Measurements from ENCODE around the gene PLXDC1. TPM values are rescaled to one million over a fixed set of nuclear protein-coding genes. Genes with fewer than 3 reads are reported as not detected.

Gene PLXDC1
- total and polyA plus RNA-seq, 2 of the 13 experiments (the other 11 are each of a cell fraction or from before 2014, with no cell fraction given), result not detected

- TF ChIP-seq HNF1A (IDR thresholded peaks at IDR 0.05; ENCODE audit: low read depth), result peak; percentile 25; the same call in 1 of the 2 replicates
- peak; percentile 51 for TF ChIP-seq HNF1A (CRISPR knock-in tag; IDR thresholded peaks at IDR 0.05; ENCODE audit: borderline replicate concordance)
- TF ChIP-seq ZNF513 (CRISPR knock-in tag; conservative IDR thresholded peaks at IDR 0.05), result peak; percentile 65; the same call in 1 of the 2 replicates
- peak; percentile 93; the same call in 1 of the 2 replicates for TF ChIP-seq RAD51 (IDR thresholded peaks at IDR 0.05; ENCODE audit: borderline replicate concordance)
- TF ChIP-seq IKZF1 (IDR thresholded peaks at IDR 0.05), result no peak
- no peak for TF ChIP-seq MATR3 (CRISPR knock-in tag; IDR thresholded peaks at IDR 0.05)
- peak; percentile 91 for TF ChIP-seq ZNF350 (CRISPR knock-in tag; IDR thresholded peaks at IDR 0.05; ENCODE audit: borderline replicate concordance, low read depth)
- no peak for TF ChIP-seq ADNP (CRISPR knock-in tag; IDR thresholded peaks at IDR 0.05)
- peak; percentile 74; the same call in 1 of the 2 replicates for TF ChIP-seq GLI4 (CRISPR knock-in tag; IDR thresholded peaks at IDR 0.05; ENCODE audit: borderline replicate concordance)
- TF ChIP-seq, protein P1, sequence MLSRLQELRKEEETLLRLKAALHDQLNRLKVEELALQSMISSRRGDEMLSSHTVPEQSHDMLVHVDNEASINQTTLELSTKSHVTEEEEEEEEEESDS (CRISPR knock-in tag; IDR thresholded peaks at IDR 0.05; ENCODE audit: borderline replicate concordance), result no peak
- TF ChIP-seq NCOA5 (CRISPR knock-in tag; IDR thresholded peaks at IDR 0.05), result no peak
- TF ChIP-seq SIN3A (IDR thresholded peaks at IDR 0.05; ENCODE audit: borderline replicate concordance, low read depth, low read length), result peak; percentile 68; the same call in 1 of the 2 replicates
- 0 out of 2 replicates have a peak, but pooled peaks have one; percentile 10 for TF ChIP-seq ZMYM3 (CRISPR knock-in tag; IDR thresholded peaks at IDR 0.05)
- no peak for TF ChIP-seq SNRNP70 (IDR thresholded peaks at IDR 0.05; ENCODE audit: low read depth, low read length)
- TF ChIP-seq ONECUT2 (CRISPR knock-in tag; IDR thresholded peaks at IDR 0.05), result no peak
- no peak for TF ChIP-seq NFIB (CRISPR knock-in tag; IDR thresholded peaks at IDR 0.05; ENCODE audit: borderline replicate concordance)
- TF ChIP-seq MED8 (CRISPR knock-in tag; IDR thresholded peaks at IDR 0.05; ENCODE audit: insufficient replicate concordance), result peak; percentile 21
- TF ChIP-seq DR1 (CRISPR knock-in tag; IDR thresholded peaks at IDR 0.05), result peak; percentile 95
- peak; percentile 94 for TF ChIP-seq ZNF891 (CRISPR knock-in tag; IDR thresholded peaks at IDR 0.05)
- no peak for TF ChIP-seq ZNF3 (CRISPR knock-in tag; IDR thresholded peaks at IDR 0.05)
- TF ChIP-seq, protein P2, sequence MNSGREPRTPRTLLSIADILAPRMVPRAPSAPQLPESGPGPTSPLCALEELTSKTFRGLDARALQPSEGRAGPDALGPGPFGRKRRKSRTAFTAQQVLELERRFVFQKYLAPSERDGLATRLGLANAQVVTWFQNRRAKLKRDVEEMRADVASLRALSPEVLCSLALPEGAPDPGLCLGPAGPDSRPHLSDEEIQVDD (CRISPR knock-in tag; IDR thresholded peaks at IDR 0.05; ENCODE audit: borderline replicate concordance), result peak; percentile 83; the same call in 1 of the 2 replicates
- TF ChIP-seq ZNF274 (CRISPR knock-in tag; IDR thresholded peaks at IDR 0.05), result peak; percentile 85; the same call in 1 of the 2 replicates
- peak; percentile 68; the same call in 1 of the 2 replicates for TF ChIP-seq ZNF225 (CRISPR knock-in tag; IDR thresholded peaks at IDR 0.05)
- TF ChIP-seq HMG20A (CRISPR knock-in tag; IDR thresholded peaks at IDR 0.05; ENCODE audit: borderline replicate concordance), result no peak
These were observed 48.8 kb upstream of the PLXDC1 start, which contains the start of gene RPL19 (continued) for GRCh38 chr17:39200070-39200879.
